IPS-18c (cell line): Measurements from ENCODE around the gene RNFT2.
A peak's percentile ranks its signal among the peaks of the same experiment; 100 is the strongest.

Experiments
- H3K4me3 ChIP-seq: 2 replicates; pipeline ENCODE4 v1.7.0; 2013; ENCODE audit warnings: low read depth, mild to moderate bottlenecking, low read length, moderate library complexity; ENCODE audit not compliant: insufficient read depth
- H3K9me3 ChIP-seq: one replicate; pipeline ENCODE4 v1.6.1; 2013; ENCODE audit warnings: mild to moderate bottlenecking, low read length, moderate library complexity; ENCODE audit not compliant: control insufficient read depth, insufficient read depth

RNFT2 gene

GRCh38 chr12:116874324-116874995 lies 136.3 kb downstream of the RNFT2 start:
- no peaks in the 10 kb centered on the region for H3K9me3 ChIP-seq
- no peak overlapping the region for H3K4me3 ChIP-seq

- Histone ChIP-seq H3K4me3 (peak overlapping the region; percentile 44; the same call in 1 of the 2 replicates), H3K9me3 (no peaks in the 10 kb centered on the region)
Observed at GRCh38 chr12:116876151-116876869, 138.2 kb downstream of the RNFT2 start.

- H3K4me3 ChIP-seq: peak overlapping the region; percentile 73
- no peaks in the 10 kb centered on the region for H3K9me3 ChIP-seq
Observed at GRCh38 chr12:116878567-116879508, 140.7 kb downstream of the RNFT2 start.

GRCh38 chr12:116879509-116880212 lies 141.5 kb downstream of the RNFT2 start:
- Histone ChIP-seq H3K9me3 (no peaks in the 10 kb centered on the region), H3K4me3 (peak overlapping the region; percentile 73)

- peak overlapping the region; percentile 73 for H3K4me3 ChIP-seq
Observed at GRCh38 chr12:116880213-116880816, 142.2 kb downstream of the RNFT2 start.

GRCh38 chr12:116880817-116881324 lies 142.8 kb downstream of the RNFT2 start:
- H3K4me3 ChIP-seq: peak overlapping the region; percentile 73
- H3K9me3 ChIP-seq: no peaks in the 10 kb centered on the region

More at GRCh38 chr12:116880213-116880816, 142.2 kb downstream of the RNFT2 start:
- no peaks in the 10 kb centered on the region for H3K9me3 ChIP-seq

GRCh38 chr12:116881325-116881876 lies 143.3 kb downstream of the RNFT2 start, which contains the start of gene HRK:
Gene HRK (minus strand): TSS chr12:116881441. CDS start chr12:116881307, 134 bp downstream.
- peak within 1 kb of the TSS; percentile 73 for H3K4me3 ChIP-seq
- no peaks in the 10 kb centered on the region for H3K9me3 ChIP-seq

- H3K9me3 ChIP-seq: no peaks in the 10 kb centered on the region
Observed at GRCh38 chr12:116881877-116882507, 143.9 kb downstream of the RNFT2 start.

GRCh38 chr12:116882742-116883141 lies 144.6 kb downstream of the RNFT2 start:
- no peak overlapping the region for H3K4me3 ChIP-seq
- H3K9me3 ChIP-seq: no peaks in the 10 kb centered on the region

More at GRCh38 chr12:116881877-116882507, 143.9 kb downstream of the RNFT2 start:
- H3K4me3 ChIP-seq: peak overlapping the region; percentile 73

- no peak overlapping the region for H3K4me3 ChIP-seq
Observed at GRCh38 chr12:116884871-116885270, 146.8 kb downstream of the RNFT2 start.

GRCh38 chr12:116885491-116885890 lies 147.4 kb downstream of the RNFT2 start:
- no peak overlapping the region for H3K4me3 ChIP-seq
- peaks cover 2% of the 10 kb centered on the region for H3K9me3 ChIP-seq

More at GRCh38 chr12:116884871-116885270, 146.8 kb downstream of the RNFT2 start:
- H3K9me3 ChIP-seq: no peaks in the 10 kb centered on the region

- peaks cover 2% of the 10 kb centered on the region for H3K9me3 ChIP-seq
- no peak overlapping the region for H3K4me3 ChIP-seq
Observed at GRCh38 chr12:116887244-116887643, 149.1 kb downstream of the RNFT2 start.

- Histone ChIP-seq H3K9me3 (peaks cover 2% of the 10 kb centered on the region), H3K4me3 (no peak overlapping the region)
Observed at GRCh38 chr12:116887897-116888296, 149.8 kb downstream of the RNFT2 start.

GRCh38 chr12:116890330-116890729 lies 152.2 kb downstream of the RNFT2 start:
- Histone ChIP-seq H3K4me3 (no peak overlapping the region), H3K9me3 (peaks cover 2% of the 10 kb centered on the region)

GRCh38 chr12:116891019-116891418 lies 152.9 kb downstream of the RNFT2 start:
- H3K9me3 ChIP-seq: peaks cover 2% of the 10 kb centered on the region
- no peak overlapping the region for H3K4me3 ChIP-seq
